ENCODE data around the gene TBL3.

Gene TBL3

GRCh38 chr16:2003231-2003826 is 31.5 kb downstream of the TBL3 start:
- TF ChIP-seq CTCF (IDR thresholded peaks at IDR 0.05; ENCODE audit: extremely low read depth, insufficient read depth, missing control alignments) = no peak
- in situ Hi-C loops (cut with MboI; ENCODE audit: low pct_unique_long_range_greater_than_20kb, low sequenced_read_pairs, unreplicated experiment) = no loop called here
- DNase-seq (ENCODE audit: low spot score) = no peak

GRCh38 chr16:2003827-2004641 is 32.2 kb downstream of the TBL3 start:
- in situ Hi-C loops (cut with MboI; ENCODE audit: low pct_unique_long_range_greater_than_20kb, low sequenced_read_pairs, unreplicated experiment) = no loop called here
- peak; percentile 98 for TF ChIP-seq CTCF (IDR thresholded peaks at IDR 0.05; ENCODE audit: extremely low read depth, insufficient read depth, missing control alignments)
- peak; percentile 95 for DNase-seq (ENCODE audit: low spot score)

GRCh38 chr16:2004795-2005517 is 33.1 kb downstream of the TBL3 start:
- no peak for TF ChIP-seq CTCF (IDR thresholded peaks at IDR 0.05; ENCODE audit: extremely low read depth, insufficient read depth, missing control alignments)
- DNase-seq (ENCODE audit: low spot score) = no peak
- in situ Hi-C loops (cut with MboI; ENCODE audit: low pct_unique_long_range_greater_than_20kb, low sequenced_read_pairs, unreplicated experiment) = no loop called here

GRCh38 chr16:2005646-2006045 is 33.8 kb downstream of the TBL3 start:
- peak; percentile 43 for TF ChIP-seq CTCF (IDR thresholded peaks at IDR 0.05; ENCODE audit: extremely low read depth, insufficient read depth, missing control alignments)
- DNase-seq (ENCODE audit: low spot score) = no peak
- in situ Hi-C loops (cut with MboI; ENCODE audit: low pct_unique_long_range_greater_than_20kb, low sequenced_read_pairs, unreplicated experiment) = no loop called here

- no peak for TF ChIP-seq CTCF (IDR thresholded peaks at IDR 0.05; ENCODE audit: extremely low read depth, insufficient read depth, missing control alignments)
- DNase-seq (ENCODE audit: low spot score) = no peak
- in situ Hi-C loops (cut with MboI; ENCODE audit: low pct_unique_long_range_greater_than_20kb, low sequenced_read_pairs, unreplicated experiment) = no loop called here
These were observed 34.5 kb downstream of the TBL3 start for GRCh38 chr16:2006317-2006716.

- in situ Hi-C loops (cut with MboI; ENCODE audit: low pct_unique_long_range_greater_than_20kb, low sequenced_read_pairs, unreplicated experiment) = no loop called here
- DNase-seq (ENCODE audit: low spot score) = no peak
- no peak for TF ChIP-seq CTCF (IDR thresholded peaks at IDR 0.05; ENCODE audit: extremely low read depth, insufficient read depth, missing control alignments)
These were observed 35.4 kb downstream of the TBL3 start for GRCh38 chr16:2007081-2007836.
